HG03442 (cell line): Measurements from ENCODE around the gene TBC1D22A.
A peak's percentile ranks its signal among the peaks of the same experiment; 100 is the strongest.

ENCODE experiments used
- ATAC-seq: cut with Tn5 transposase; IDR thresholded peaks from one replicate; pipeline ENCODE4 v1.9.1; 2021; ENCODE audit warnings: mild to moderate bottlenecking, moderate library complexity; ENCODE audit not compliant: unreplicated experiment

The TBC1D22A gene

GRCh38 chr22:47001288-47001687, 238.8 kb downstream of the TBC1D22A start:
- peak; percentile 38 for ATAC-seq

DNA sequence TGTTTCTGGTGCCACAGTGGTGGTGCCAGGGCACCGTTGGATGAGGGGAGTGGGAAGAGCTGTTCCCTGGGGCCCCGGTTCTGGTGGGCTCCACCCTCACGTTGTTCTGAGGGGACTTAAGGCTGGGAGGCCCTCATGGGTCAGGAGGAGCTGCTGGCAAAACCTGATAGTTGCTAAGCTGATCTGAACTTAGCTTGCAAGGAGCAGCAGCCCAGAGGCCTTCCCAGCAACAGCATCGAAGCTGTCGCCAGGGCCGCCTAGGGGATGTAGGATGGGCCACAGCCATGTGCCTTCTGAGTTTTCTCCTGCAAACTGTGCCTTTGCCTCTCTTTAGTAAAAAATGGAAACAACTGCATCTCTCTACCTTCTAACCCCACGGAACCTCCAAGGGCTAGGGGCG, 240.2 kb downstream of the TBC1D22A start:
- no peak for ATAC-seq

GRCh38 chr22:47005506-47006408, 243.3 kb downstream of the TBC1D22A start:
- no peak for ATAC-seq

- ATAC-seq: no peak
Measured at GRCh38 chr22:47006433-47006832, 244.0 kb downstream of the TBC1D22A start.

DNA sequence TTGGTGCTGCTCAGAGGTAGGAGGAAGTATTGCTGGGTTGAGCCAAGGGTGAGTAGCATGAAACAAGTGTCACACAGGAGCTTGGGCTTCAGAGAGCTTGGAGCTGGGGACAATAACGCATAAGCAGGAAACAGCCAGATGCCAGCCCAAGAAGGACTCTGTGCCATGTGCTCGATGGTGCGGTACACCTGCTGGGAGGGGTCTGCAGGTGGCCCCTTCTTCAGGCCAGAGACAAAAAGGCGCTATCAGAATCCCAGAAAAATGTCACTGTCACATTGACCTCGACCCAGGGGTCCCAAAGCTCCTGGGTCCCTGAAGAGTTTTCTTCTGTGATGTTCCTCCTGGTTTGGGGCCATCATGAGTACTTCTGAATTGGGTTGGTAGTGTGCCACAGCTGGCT, 244.4 kb downstream of the TBC1D22A start:
- no peak for ATAC-seq

DNA sequence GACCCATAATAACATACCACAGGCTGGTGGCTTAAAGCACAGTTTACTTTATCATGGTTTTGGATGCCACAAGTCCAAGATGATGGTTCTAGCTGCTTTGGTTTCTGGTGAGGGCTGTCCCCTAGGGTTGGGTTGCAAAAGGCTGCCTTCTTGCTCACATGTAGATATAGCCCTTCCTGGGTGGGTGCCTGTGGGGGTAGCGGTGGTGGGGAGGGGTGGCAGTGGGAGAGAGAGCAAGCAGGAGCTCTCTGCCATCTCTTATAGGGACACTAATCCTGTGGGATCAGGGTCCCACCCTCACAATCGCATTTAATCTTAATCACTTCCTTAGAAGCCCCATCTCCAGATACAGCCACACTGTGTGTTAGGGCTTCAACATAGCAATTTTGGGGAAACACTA, 245.0 kb downstream of the TBC1D22A start:
- ATAC-seq: no peak

GRCh38 chr22:47008208-47008885, 245.9 kb downstream of the TBC1D22A start:
- ATAC-seq: no peak

DNA sequence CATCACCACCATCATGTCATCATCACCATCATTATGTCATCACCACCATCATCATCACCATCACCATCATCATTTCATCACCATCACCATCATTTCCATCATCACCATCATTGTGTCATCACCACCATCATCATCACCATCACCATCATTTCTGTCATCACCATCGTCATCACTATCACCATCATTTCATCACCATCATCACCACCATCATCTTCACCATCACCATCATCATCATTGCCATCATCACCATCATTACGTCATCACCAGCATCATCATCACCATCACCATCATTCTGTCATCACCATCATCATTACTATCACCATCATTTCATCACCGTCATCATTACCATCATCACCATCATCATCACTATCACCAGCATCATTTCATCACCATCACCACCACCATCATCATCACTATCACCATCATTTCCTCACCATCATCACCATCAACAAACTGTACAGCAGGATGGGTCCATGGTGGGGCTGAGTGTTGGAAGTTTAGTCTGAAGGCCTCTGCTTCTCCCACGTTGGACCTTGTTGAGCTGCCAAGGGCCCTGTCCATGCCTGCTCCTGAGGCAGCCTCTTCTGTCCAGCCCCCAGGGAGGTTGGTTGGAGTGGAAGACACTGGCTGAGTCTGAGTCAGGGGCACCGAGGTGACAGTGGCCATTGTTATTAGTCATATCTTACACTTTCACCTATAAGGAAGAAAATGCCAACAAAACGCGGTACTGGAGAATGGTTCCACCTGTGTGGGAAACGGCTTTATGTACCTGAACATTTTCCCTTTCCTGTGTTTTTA, 247.1 kb downstream of the TBC1D22A start:
- no peak for ATAC-seq

DNA sequence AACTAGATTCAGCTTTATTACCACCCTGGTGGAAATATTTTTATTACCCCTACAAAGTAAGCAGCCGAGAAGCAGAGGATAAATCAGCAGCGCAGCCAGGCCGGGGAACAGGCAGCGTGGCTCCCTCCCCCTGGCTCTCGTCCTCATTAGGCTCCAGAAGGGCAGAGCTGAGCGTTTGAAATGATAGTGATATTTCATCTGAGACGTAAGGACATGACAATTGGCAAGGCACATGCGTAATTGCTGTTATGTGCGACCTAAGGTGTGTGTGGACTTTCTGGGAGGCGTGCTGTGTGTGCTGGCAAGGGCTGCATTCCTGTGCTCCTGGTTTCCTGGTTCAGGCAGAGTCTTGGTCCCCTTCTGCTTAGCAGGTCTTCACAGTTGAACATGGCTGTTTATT, 247.8 kb downstream of the TBC1D22A start:
- no peak for ATAC-seq

- no peak for ATAC-seq
Measured at GRCh38 chr22:47011131-47011858, 248.8 kb downstream of the TBC1D22A start.

GRCh38 chr22:47011859-47012258, 249.4 kb downstream of the TBC1D22A start:
- no peak for ATAC-seq

DNA sequence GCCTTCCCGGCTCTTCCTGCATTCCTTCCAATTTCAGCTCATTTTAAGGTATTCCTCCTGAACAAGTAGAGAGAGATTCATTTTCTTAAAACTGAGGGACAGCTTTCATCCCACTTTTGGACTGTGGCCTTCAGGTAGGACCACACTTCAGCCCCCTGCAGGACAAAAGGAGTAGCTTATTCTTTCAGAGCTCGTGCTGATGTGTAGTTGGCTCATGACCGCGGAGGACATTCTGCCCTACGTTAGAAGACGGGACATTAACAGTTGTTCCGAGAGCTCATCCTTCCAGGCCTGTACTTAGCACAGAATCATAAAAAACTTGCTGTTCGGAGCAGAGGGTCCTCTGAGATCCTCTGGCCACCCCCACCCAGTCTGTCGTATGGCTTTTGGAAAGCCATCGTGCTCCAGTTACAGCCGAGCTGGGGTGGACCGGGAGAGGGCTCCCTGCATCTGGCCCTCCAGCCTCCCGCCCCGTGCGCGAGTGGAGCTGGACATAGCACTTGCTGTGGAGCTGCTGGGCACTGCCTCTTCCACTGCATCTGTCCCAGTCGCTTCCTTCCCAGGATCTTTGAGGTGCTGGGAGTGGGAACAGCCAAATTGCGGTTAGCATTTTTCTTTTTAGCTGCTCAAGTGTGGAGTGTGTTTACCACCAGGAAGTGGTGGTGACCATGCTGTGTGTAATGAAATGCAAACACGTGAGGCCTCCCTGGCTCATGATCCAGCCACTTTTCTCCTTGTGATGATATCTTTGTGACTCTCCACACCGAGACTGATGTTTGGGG, 250.3 kb downstream of the TBC1D22A start:
- no peak for ATAC-seq

- ATAC-seq: no peak
Measured at GRCh38 chr22:47013861-47014635, 251.6 kb downstream of the TBC1D22A start.

DNA sequence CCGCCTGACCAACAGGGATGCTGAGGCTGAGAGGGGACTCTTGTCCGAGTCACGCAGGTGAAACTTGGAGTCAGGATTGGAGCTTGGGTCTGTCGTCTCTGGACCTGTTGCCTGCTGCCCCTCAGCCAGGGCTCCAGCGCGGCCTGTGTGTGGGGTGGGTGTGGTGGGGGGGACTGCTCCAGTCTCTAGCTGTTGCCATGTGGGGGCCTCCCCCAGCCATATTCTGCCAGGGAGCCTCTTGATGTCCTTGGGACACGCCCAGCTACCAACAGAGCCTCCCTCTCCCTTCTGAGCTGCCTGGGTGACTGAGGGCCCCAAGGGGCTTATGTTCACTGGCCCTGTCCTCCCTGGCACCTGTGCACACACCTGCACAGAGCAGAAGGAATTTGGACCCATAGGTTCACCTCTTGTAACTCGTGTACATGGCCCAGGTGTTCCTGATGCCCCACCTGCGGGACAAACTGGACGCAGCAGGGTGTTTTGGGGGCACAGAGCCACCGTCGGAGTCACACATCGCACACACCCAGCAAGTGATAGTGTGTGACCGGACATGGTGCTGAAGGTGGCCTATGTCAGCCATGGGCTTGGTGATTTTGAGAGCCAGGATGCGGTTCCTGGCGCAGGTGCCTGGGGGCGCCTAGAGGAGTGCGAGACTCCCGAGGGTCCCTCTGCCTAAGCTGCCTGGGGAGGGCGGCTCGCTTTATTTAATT, 252.3 kb downstream of the TBC1D22A start:
- no peak for ATAC-seq

- no peak for ATAC-seq
Measured at GRCh38 chr22:47015589-47016178, 253.2 kb downstream of the TBC1D22A start.

GRCh38 chr22:47016631-47017030, 254.2 kb downstream of the TBC1D22A start:
- ATAC-seq: no peak

DNA sequence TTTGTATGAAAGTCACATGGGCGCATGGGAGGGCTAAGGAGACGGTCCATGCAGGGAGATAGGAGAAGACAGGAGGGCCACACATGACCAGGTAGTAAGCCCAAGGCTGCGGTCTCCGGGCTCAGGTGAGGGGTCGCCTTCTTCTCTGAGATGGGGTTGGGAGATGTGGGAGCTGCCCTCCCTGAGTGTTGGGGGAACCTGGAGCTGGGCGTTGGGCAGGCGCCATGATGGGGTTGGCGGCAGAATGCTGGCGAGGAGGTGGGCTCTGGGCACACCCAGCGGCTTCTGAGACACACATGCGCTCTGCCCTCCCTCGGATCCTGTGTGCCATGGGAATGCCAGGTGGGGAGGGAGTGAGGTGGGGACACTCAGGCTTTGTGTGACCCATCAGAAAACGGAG, 254.8 kb downstream of the TBC1D22A start:
- no peak for ATAC-seq
